HEK293T (cell line): Measurements from ENCODE around the gene ISG20L2.

Experiments used
- ARNT ChIP-seq: fragments of 450-650 bp; IDR thresholded peaks from 2 replicates; pipeline ENCODE4 v1.6.1; 2017; ENCODE audit warnings: mild to moderate bottlenecking
- FOXM1 ChIP-seq: fragments of 450-650 bp; IDR thresholded peaks from 2 replicates; pipeline ENCODE4 v1.6.1; 2017; ENCODE audit warnings: mild to moderate bottlenecking, borderline replicate concordance
- HDGF ChIP-seq: fragments of 450-650 bp; IDR thresholded peaks from 2 replicates; pipeline ENCODE4 v1.6.1; 2017; ENCODE audit warnings: antibody characterized with exemption, borderline replicate concordance
- LEF1 ChIP-seq: fragments of 450-650 bp; IDR thresholded peaks from 2 replicates; pipeline ENCODE4 v1.6.1; 2017; ENCODE audit warnings: mild to moderate bottlenecking, borderline replicate concordance
- PKNOX1 ChIP-seq: fragments of 450-650 bp; IDR thresholded peaks from 2 replicates; pipeline ENCODE4 v1.6.1; 2016
- SP1 ChIP-seq: fragments of 450-650 bp; IDR thresholded peaks from 2 replicates; pipeline ENCODE4 v1.6.1; 2017
- SUZ12 ChIP-seq: fragments of 450-650 bp; IDR thresholded peaks from 2 replicates; pipeline ENCODE4 v1.6.1; 2016; ENCODE audit warnings: mild to moderate bottlenecking
- TARDBP ChIP-seq: fragments of 450-650 bp; IDR thresholded peaks from 2 replicates; pipeline ENCODE4 v1.6.1; 2016
- ZNF384 ChIP-seq: fragments of 450-650 bp; IDR thresholded peaks from 2 replicates; pipeline ENCODE4 v1.6.1; 2016

- no peak for TF ChIP-seq SUZ12
- TF ChIP-seq HDGF: no peak
- TF ChIP-seq PKNOX1: no peak
- no peak for TF ChIP-seq LEF1
- no peak for TF ChIP-seq TARDBP
- no peak for TF ChIP-seq SP1
- TF ChIP-seq ZNF384: no peak
- TF ChIP-seq FOXM1: no peak
- TF ChIP-seq ARNT: no peak
Observed at GRCh38 chr1:156772728-156773497, 44.3 kb upstream of the ISG20L2 start.
